ENCODE measurements around the gene RMDN2.
A peak's percentile ranks its signal among the peaks of the same experiment; 100 is the strongest.
"Not testable (repeated sequence)": the region's sequence is repeated elsewhere in the genome, so short reads cannot be mapped to it uniquely, and the experiment has no call there.

The RMDN2 gene

DNA sequence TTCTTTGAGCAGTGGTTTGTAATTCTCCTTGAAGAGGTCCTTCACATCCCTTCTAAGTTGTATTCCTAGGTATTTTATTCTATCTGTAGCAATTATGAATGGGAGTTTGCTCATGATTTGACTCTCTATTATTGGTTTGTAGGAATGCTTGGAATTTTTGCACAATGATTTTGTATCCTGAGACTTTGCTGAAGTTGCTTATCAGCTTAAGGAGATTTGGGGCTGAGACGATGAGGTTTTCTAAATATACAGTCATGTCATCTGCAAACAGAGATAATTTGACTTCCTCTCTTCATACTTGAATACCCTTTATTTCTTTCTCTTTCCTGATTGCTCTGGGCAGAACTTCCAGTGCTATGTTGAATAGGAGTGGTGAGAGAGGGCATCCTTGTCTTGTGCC lies 12.5 kb downstream of the RMDN2 start:
- DNase-seq, result not testable (repeated sequence)

DNA sequence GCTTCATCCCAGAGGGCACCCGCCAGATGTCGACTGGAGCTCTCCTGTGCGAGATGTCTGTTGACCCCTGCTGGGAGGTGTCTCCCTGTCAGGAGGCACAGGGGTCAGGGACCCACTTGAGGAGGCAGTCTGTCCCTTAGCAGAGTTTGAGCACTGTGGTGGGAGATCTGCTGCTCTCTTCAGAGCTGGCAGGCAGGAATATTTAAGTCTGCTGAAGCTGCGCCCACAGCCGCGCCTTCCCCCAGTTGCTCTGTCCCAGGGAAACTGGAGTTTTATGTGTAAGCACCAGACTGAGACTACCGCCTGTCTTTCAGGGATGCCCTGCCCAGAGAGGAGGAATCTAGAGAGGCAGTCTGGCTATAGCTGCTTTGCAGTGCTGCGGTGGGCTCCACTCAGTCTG lies 16.2 kb downstream of the RMDN2 start:
- not testable (repeated sequence) for DNase-seq

DNA sequence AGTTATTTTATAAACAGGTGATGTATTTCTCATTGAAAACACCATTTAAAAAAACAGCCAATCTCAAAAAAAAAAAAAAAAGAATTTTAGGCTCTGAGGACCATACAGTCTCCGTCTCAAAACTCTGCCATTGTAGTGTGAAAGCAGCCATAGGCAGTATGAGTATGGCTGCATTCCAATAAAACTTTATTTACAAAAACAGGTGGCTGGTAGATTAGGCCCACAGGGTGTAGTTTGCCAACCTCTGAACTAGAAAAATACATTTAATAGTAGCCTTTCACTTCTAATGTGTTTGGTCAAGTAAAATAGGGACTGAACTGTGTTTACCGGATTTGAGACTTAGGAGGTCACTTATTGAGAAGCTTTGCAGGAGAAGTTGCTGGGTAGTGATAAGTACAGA lies 19.2 kb downstream of the RMDN2 start:
- no peak for DNase-seq

DNA sequence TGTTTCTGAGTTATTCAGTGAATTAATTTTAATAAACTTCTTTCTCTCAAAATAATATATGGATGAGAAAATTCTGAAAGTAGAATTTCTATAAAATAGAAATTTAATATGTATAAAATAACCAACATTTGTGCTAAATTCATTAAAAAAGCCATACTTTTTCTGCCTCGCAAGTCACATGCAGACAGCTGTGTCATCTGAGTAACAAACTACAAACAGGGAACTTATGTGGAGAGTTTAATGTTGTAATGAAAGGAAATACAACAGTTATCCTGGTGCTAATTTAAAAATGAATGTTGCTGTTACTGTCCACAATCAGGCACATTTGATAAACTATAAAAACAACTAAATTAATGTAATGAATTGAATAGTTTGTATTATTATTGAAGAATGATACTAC lies 22.2 kb downstream of the RMDN2 start:
- no peak for DNase-seq

DNA sequence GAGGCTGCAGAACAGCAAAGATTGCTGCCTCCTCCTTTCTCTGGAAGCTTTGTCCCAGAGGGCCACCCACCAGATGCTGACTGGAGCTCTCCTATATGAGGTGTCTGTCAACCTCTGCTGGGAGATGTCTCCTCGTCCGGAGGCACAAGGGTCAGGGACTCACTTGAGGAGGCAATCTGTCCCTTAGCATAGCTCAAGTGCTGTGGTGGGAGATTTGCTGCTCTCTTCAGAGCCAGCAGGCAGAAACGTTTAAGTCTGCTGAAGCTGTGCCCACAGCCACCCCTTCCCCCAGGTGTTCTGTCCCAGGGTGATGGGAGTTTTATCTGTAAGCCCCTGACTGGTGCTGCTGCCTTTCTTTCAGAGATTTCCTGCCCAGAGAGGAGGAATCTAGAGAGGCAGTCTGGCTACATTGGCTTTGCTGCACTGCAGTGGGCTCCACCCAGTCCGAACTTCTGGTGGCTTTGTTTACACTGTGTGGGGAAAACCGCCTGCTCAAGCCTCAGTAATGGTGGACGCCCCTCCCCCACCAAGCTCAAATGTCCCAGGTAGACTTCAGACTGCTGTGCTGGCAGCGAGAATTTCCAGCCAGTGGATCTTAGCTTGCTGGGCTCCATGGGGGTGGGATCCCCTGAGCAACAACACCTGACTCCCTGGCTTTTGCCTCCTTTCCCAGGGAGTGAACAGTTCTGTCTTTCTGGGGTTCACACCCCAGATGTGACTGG lies 37.1 kb downstream of the RMDN2 start:
- not testable (repeated sequence) for DNase-seq

DNA sequence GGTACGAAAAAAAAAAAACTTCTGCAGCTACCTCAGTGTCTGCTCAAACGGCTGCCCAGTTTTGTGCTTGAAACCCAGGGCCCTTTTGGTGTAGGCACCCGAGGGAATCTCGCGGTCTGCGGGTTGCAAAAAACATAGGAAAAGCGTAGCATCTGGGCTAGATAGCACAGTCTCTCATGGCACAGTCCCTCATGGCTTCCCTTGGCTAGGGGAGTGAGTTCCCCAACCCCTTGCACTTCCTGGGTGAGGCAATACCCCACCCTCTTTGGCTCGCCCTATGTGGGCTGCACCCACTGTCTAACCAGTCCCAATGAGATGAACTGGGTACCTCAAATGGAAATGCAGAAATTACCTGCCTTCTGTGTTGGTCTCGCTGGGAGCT lies 37.6 kb downstream of the RMDN2 start:
- not testable (repeated sequence) for DNase-seq

DNA sequence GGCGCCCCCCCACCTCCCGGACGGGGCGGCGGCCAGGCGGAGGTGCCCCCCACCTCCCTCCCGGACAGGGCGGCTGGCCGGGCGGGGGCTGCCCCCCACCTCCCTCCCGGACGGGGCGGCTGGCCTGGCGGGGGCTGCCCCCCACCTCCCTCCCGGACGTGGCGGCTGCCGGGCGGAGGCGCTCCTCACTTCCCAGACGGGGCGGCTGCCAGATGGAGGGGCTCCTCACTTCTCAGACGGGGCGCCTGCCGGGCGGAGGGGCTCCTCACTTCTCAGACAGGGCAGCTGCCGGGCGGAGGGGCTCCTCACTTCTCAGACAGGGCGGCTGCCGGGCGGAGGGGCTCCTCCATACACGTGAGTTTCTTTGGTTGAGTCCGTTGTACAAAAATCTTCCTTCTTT lies 38.8 kb downstream of the RMDN2 start:
- not testable (repeated sequence) for DNase-seq

DNA sequence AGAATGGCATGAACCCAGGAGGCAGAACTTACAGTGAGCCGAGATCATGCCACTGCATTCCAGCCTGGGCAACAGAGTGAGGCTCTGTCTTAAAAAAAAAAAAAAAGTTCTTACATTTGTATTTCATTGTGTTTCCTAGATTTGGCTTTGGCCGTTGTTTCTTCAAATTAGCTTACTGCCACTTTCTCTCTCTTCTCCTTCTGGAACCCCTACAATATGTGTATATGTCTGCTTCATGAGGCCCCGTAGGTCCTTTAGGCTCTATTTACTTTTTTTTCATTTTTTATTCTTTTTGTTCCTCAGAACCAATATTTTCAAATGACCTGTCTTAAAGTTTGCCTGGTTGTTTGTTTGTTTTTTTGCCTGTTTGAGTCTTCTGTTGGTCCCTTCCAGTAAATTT lies 41.2 kb downstream of the RMDN2 start:
- DNase-seq, result no peak

DNA sequence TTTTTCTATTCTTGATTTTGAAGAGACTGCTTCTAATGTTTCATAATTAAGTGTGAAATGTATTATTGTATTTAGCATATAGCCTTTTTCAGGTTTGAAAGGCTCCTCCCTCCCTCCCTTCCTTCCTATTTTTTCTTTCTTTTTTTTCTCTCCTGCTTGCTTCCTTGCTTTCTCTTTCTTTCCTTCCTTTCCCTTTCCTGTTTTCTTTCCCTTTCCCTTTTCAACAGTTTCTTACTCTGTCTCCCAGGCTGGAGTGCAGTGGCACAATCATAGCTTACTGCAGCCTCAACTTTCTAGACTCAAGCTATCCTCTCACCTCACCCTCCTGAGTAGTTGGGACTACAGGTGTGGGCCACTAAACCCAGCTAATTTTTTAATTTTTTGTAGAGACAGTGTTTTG lies 44.6 kb downstream of the RMDN2 start:
- DNase-seq, result no peak

DNA sequence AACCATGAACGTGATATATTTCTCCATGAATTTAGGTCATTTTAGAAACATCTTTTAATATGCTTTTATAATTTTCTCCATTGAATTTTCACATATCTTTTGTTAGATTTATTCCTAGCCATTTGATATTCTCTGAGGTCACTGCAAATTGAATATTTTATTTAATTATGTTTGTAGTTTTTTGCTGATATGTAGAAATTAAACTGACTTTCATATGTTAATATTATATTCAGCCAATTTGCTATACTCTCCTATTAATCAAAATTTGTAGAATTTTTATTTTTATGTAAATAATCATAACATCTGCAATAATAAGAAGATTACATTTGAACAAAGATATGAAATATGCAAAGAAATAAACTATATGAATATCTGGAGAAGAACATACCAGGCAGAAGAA lies 46.9 kb downstream of the RMDN2 start:
- DNase-seq, result no peak

DNA sequence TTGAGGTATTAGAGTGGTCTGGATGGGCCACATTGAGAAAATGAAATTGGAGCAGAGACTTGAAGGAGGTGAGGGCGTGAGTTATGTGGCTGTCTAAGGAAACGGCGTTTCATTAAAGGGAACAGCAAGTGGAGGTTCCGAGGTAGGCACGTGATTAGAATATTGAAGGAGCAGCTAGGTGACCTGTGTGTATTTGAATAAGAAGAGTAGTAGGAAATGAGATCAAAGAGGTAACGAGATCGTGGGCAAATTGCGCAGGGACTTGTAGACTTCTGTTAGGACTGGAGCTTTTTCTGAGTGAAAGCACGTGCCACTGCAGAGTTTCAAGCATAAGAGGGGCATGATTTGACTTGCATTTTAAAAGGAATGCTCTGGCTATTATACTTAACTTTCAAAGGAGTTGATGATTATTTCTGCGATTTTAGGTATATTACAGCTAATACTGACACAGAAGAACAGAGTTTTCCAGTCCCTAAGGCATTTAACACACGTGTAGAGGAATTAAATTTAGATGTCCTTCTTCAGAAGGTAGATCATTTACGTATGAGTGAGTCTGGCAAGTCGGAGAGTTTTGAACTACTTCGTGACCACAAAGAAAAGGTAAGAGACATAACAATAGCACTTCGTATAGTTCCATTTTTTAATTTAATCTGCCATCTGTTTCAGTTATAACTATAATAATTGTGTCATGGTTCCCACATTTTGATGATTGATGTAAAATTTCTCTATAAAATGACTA lies 48.7 kb downstream of the RMDN2 start:
- DNase-seq, result no peak

DNA sequence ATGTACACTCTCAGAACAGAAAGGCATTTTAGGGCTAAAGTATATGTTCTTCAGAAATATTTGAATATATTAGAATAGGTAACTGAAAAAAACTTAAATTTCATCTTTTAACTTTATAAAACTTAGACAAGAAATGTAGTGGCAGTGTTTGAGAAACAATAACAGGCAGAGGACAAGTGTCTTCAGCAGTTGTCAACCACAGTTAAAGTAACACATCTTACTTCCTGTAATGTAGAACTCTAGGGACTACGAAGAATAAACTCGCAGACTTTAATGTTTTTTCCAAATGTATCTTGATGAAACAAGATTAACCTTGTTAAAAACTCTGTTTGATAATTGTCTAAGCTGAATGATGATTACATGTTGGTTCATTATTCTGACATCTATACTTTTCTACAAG lies 50.7 kb downstream of the RMDN2 start:
- no peak for DNase-seq

DNA sequence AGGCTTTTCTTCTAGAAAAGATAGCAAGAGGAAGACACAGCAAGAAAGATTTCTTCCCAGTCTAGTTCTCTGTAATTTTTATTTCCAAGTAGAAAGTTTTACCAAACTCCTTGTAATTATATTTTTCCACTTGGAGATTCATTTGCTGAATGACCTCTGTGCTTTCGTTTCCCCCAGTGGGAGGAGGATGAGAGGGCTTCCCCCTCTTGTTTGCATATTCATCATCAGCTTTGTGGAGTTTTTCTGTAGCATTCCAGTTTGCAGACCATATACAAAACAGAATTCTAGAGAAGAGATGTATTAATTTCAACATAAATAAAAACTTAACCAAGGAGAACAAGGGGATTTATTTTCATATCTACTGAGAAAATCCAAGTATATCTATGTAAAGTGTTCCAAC lies 51.3 kb downstream of the RMDN2 start:
- DNase-seq, result no peak

DNA sequence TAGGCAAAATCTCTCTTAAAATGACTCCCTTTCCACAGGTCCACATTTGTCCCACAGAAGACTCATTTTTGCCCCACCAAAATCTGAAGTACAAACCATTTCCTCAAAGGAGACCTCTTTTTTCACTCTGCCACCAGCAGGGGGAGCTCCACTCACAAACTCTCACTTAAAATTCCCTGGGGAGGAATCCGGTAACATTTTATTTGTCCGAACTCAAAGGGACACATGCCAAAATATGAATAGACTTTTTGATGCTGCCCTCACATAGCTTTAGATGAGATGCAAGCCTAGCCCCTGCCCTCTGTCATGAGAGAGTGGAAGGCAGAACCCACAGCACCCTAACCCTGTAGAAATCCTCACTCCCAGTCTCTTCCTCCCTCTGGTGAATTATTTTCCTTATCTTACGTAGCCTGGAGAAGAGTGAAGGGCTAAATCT lies 57.1 kb downstream of the RMDN2 start:
- DNase-seq, result peak; percentile 57

DNA sequence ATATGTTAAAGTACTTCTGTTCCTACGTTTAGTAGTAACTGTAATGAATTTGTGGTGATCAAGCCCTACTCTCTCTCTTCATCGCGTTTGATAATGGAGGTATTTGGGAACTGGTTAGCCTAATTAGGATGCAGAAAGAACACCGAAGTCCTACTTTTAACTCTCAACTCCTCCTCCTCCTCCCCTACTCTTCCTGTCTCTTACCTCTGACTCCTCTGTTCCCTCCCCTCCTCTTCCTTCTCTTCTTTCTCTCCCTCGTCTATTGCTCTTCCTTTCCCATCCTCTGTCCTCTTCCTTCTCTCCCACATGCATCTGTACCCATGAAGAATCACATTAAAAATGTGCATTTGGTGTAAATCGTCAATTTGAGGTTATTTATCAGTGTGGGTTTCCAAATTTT lies 57.8 kb downstream of the RMDN2 start:
- no peak for DNase-seq

DNA sequence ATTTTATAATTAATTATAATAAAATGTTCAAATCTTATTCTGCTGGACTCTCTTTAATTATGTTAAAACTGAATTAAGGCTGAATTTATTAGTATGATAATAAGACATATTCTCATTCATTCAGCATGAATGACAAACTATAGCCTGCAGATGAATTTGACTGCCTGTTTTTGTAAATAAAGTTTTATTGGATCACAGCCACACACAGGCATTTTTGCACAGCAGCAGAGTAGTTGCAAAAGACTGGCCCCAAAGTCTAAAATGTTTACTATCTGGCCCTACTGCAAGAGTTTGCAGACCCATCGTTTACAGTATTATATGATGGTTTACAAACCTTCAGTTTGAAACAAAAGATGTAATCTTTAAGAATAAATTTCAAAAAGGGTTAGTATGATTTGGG lies 58.6 kb downstream of the RMDN2 start:
- no peak for DNase-seq

DNA sequence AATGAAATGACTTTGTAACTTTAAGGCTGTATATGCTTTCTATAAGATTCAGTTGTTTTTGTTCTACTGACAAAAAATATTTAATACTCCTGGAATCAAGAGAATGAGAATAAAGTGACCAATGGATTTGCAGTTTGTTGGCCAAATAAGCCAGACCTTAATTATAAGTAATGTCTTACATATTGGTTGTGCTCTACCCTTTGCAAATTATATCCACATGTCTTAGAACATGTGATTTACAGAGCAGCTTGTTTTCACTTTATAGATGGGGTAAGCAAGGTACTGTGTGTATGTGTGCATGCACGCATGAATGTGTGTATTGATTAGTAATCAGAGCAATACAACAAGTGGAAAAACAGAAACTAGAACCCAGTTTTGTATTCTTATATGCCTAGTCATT lies 59.1 kb downstream of the RMDN2 start:
- no peak for DNase-seq

DNA sequence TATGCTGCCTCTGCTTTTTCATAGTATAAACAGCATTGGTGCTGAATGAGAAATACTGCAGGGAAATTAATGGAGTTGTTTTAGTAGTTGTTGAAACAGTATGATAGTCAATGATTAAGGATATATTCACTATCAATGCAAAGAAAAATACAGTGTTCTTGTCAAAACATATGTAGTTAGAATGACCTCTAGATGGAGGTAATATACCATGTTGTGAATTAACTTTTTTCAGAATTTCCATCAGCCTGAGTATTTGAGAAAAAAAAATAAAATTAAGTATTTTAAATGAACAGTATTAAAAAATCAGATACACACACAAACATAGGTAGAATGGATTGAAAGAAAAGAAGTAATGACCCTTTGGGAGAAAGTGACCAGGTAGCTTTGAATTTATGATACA lies 59.5 kb downstream of the RMDN2 start:
- DNase-seq, result no peak

DNA sequence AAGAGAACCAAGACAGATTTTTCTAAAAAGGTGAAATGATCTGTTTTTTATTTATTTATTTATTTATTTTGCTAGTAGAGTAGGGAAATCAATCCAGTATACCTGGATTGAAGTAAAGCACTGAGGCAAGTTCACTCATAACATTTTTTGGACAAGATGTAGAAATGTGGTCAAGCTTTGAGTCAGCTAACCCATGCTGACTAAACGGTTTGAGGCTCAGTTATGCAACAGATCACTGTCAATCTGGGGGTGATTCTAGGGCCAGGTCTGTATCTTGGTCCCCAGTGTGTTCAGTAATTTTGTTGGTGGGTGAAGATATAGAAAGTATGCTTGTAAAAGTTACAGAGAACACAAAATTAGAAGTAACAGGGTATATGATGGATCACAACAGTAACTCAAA lies 60.2 kb downstream of the RMDN2 start:
- no peak for DNase-seq

DNA sequence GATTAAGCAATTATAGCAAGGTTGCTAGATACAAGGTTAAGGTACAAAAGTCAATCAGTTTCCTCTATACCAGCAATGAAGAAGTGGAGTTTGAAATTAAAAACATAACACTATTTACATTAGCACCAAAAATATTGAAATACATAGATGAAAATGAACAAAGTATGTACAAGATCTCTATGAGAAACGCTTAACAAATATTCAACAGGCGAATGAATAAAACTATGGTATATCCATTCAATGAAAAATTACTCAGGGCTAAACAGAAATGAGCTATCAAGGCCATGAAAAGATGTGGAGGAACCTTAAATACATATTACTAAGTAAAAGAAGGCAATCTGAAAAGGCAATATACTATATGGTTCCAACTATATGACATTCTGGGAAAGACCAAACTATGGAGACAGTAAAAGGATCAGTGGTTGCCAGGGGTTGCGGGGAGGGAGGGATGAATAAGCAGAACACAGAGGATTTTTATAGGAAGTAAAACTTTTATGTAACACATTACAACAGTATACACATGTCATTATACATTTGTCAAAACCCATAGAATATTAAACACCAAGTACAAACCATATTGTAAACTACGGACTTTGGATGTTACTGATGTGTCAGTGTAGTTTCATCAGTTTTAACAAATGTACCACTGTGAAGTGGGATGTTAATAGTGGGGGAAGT lies 62.1 kb downstream of the RMDN2 start:
- DNase-seq, result no peak

DNA sequence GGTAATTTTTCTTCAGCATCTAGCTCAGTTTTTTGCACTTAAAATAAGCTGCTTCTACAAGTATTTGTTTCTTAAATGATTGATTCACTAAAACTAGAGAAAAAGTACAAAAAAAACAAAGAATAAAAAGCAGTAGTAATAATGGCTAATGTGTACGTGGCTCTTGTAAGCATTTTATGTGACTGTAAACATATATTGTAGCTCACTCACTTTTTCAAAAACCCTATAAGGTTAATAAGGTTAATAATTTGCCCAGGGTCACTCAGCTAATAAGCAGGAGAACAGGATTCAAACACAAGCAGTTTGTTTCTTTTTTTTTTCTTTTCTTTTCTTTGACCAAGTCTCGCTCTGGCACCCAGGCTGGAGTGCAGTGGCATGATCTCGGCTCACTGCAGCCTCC lies 67.5 kb downstream of the RMDN2 start:
- no peak for DNase-seq

DNA sequence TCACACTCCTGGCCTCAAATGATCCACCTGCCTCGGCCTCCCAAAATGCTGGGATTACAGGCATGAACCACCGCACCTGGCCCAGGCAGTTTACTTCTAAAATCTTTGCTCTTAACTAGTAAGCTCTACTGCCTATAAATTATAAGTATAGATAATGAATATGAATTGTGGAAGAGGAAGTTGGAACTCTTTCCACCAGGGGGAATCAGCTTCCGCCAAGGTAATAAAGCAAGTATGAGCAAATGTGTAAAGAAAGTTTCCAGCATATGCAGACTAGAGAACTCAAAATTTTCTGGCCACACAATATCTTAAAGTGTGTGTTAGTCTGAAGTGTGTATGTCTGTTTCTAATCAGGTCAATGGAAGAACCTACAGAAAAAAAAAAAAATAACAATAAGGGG lies 68.1 kb downstream of the RMDN2 start:
- no peak for DNase-seq

DNA sequence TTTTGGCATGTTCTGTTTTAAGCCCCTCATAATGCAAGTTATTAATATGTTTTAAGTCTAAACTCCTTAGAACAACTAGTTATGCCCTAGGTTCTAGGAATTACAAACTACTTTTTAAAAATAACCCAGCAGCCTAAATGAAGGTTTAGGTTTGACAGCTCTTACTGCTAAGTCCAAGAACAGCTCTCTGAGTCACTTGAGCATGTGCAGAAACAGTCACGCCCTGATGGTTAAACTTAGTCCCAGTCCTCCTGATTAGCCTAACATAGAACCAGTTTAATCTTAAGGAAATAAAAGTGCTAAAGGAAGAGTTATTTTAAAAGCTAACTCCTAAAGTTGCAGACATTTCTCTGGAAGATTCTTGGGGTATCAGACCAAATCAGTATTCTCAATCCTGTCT lies 72.5 kb downstream of the RMDN2 start:
- DNase-seq, result no peak
